Activated T-helper 17 cell treated with anti-CD3 and anti-CD28 coated beads, Interleukin-2, amount 50 U/mL, for 72 hours (primary cell): Measurements from ENCODE around the gene CRYZ. TPM values are rescaled to one million over a fixed set of nuclear protein-coding genes. Genes with fewer than 3 reads are reported as not detected.
A peak's percentile ranks its signal among the peaks of the same experiment; 100 is the strongest.

Experiments
- ATAC-seq: fragments of 150-1000 bp; cut with Tn5 transposase; replicated peaks from 2 replicates; pipeline ENCODE4 v1.10.0; 2021; ENCODE audit warnings: mild to moderate bottlenecking, moderate library complexity
- H3K27ac Mint-ChIP-seq: one replicate; pipeline ENCODE4 v1.8.0; 2022; ENCODE audit warnings: mixed read lengths
- H3K27me3 Mint-ChIP-seq: one replicate; pipeline ENCODE4 v1.8.0; 2022; ENCODE audit warnings: mixed read lengths
- H3K36me3 Mint-ChIP-seq: one replicate; pipeline ENCODE4 v1.8.0; 2022; ENCODE audit warnings: low read depth, mild to moderate bottlenecking, mixed read lengths
- H3K4me1 Mint-ChIP-seq: one replicate; pipeline ENCODE4 v1.8.0; 2022; ENCODE audit warnings: mixed read lengths
- H3K4me3 Mint-ChIP-seq: one replicate; pipeline ENCODE4 v1.8.0; 2022; ENCODE audit warnings: mild to moderate bottlenecking, mixed read lengths
- H3K9me3 Mint-ChIP-seq: one replicate; pipeline ENCODE4 v1.8.0; 2022; ENCODE audit warnings: mixed read lengths
- total RNA-seq, 2 donors: library from RNA; stranded (reverse); gene quantifications; one replicate each; pipeline ENCODE4 v1.2.3, GENCODE V29; 2022

The CRYZ gene
- total RNA-seq, 2 donors from 2014 or later = 47.7 to 56.5 TPM

DNA sequence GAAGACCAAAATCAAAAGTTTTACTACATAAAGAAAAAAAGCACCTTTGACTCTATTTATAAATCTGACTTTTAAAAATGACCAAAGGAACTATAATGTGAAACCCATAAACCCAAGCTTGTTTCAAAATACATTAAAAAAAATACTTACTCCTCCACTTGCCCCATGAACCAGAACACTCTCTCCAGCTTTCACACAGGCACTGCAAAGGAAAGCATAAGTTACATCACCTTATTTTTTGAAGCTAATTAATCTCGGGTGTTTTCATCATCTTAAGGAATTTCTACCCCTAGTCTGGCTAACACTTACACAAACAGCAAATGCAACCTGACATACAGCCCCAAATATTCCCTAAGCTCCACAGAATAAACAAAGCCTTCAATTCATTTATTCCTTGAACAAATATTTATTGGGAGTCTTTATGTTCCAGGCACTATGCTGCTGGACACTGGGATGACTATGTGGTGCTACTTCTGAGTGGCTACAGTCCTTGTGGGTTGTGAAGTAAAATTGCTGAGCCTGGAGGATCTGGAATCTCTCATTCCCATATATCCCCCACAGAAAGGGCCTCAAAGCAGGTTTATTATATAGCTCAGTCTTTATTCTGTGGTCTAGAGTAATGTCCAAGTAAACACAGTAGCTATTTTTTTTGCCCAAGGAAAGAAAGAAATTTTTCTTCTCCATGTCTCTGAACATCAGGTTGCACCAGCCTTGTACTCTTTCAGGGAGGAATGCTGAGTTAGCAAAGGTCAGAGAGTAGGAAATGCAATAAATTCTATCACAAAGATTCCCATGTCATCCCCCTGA is 18.2 kb downstream of the CRYZ start:
- H3K4me3 Mint-ChIP-seq = no peak overlapping the region
- H3K27ac Mint-ChIP-seq = no peak overlapping the region
- H3K9me3 Mint-ChIP-seq = no peaks in the 10 kb centered on the region
- H3K36me3 Mint-ChIP-seq = peaks cover 42% of the 10 kb centered on the region
- H3K27me3 Mint-ChIP-seq = no peaks in the 10 kb centered on the region
- no peaks in the 10 kb centered on the region for H3K4me1 Mint-ChIP-seq
- ATAC-seq = no peak

DNA sequence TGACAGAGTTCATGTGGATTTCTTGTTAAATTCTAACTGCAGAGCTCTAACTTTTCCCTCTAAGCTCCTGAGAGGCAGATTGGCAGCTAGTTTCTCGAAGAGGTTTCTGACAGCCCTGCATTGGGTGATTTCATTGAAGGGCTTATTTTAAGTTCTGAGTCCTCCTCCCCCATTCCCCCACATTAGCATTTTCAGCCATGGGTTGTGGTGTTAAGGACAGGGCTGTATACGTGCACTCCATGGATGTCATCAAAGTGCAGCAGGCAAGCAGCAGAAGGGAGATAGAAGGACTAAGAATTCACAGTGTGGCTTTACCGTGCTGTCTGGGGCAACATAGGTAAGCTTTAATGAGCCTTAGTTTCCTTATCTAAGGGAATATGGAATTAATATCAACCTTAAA is 19.0 kb downstream of the CRYZ start:
- Mint-ChIP-seq H3K4me1 (no peaks in the 10 kb centered on the region), H3K27ac (no peak overlapping the region), H3K9me3 (no peaks in the 10 kb centered on the region), H3K36me3 (peaks cover 50% of the 10 kb centered on the region), H3K27me3 (no peaks in the 10 kb centered on the region), H3K4me3 (no peak overlapping the region)
- ATAC-seq = no peak

DNA sequence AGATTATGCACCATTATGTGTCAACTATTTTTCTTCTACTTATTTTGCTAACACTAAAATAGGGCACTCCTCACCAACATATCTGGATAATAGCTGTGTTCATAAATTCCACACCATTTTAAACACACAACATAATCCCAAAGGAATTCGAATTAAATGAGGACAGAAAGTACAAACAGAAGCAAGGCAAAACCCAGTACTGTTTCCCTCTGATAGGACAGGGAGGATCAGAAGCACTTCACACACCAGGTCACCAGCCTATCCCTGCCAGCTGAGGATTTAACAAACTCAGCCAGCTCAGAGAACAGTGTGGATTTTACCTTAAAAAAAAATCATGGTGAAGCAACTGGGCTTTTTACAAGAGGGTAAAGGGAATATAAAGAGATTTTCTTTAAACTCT is 20.0 kb downstream of the CRYZ start:
- Mint-ChIP-seq H3K36me3 (peaks cover 60% of the 10 kb centered on the region), H3K27ac (no peak overlapping the region), H3K4me1 (peaks cover 1% of the 10 kb centered on the region), H3K4me3 (no peak overlapping the region), H3K27me3 (no peaks in the 10 kb centered on the region), H3K9me3 (no peaks in the 10 kb centered on the region)
- ATAC-seq = no peak

DNA sequence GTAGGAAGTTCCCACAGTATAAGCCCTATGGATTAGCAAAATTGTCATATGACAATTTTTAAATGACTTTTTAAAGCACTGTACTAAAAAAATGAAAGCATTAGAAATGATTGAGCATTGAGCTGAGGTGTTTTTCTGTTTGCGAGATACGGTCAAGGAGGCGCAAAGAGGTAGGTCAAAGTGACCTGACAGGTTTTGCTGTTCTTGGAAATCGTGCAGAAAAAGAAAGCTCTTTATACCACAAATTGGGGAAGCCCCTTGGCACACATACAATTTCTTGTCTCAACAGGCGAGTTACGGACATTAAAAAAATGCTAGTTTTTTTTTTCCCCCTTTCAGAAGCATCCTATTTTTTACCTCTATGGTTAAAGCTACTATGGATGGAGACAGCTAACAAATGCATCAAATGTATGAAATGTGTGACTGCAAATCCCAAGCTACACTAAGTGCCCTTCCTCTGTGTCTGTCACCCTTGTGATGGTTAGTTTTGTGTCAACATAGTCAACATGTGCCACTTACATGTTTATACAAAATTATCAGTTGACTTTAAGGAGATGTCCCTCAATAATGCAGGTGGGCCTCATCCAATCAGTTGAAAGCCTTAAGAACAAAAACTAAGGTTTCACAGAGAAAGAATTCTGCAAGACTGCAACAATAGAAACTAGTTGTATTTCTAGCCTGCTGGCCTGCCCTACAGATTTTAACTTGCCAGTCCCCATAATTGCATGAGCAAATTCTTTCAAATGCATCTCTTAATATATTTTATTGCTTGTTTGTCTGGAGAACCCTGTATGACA is 29.3 kb downstream of the CRYZ start:
- H3K9me3 Mint-ChIP-seq = no peaks in the 10 kb centered on the region
- no peak for ATAC-seq
- H3K27ac Mint-ChIP-seq = no peak overlapping the region
- peaks cover 70% of the 10 kb centered on the region for H3K36me3 Mint-ChIP-seq
- H3K4me3 Mint-ChIP-seq = no peak overlapping the region
- H3K4me1 Mint-ChIP-seq = peaks cover 4% of the 10 kb centered on the region
- no peaks in the 10 kb centered on the region for H3K27me3 Mint-ChIP-seq

DNA sequence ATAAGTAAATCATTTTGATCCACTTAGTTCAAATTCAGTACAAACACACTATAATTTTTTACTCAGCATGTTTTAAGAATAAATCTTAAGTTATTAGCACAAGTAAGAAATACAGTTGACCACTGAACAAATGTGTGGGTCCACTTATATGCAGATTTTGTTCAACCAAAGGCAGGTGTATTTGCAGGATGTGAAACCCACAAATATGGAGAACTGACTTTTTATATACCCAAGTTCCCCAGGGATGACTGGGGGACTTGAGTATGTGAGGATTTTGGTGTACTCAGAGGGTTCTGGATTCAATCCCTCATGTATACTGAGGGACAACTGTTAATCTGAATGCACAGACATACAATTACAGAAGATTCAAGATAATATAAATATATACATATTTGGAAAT is 33.5 kb downstream of the CRYZ start:
- Mint-ChIP-seq H3K9me3 (no peaks in the 10 kb centered on the region), H3K4me3 (no peak overlapping the region), H3K36me3 (peaks cover 29% of the 10 kb centered on the region), H3K27me3 (no peaks in the 10 kb centered on the region), H3K4me1 (no peaks in the 10 kb centered on the region), H3K27ac (no peak overlapping the region)
- ATAC-seq = no peak

DNA sequence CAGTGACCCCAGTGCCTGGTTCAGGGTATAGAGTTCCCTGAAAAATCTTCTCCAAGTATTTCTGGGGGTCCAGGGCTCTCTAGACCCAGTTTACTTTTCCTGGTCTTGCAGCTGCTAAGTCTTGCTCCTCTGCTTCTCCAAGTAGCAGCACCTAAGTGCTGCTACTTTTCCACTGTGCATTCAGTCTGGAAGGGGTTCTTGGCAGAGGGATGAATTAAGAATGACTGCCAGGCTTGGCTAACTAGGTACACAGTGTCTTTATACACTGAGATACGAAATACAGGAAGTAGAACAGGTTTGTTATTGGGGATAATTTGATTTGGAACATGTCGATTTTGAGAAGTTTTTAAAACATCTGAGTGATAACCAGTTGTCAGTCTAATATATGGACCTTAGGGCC is 35.0 kb downstream of the CRYZ start:
- ATAC-seq = no peak
- no peak overlapping the region for H3K27ac Mint-ChIP-seq
- H3K9me3 Mint-ChIP-seq = no peaks in the 10 kb centered on the region
- H3K27me3 Mint-ChIP-seq = no peaks in the 10 kb centered on the region
- peaks cover 14% of the 10 kb centered on the region for H3K36me3 Mint-ChIP-seq
- H3K4me1 Mint-ChIP-seq = no peaks in the 10 kb centered on the region
- no peak overlapping the region for H3K4me3 Mint-ChIP-seq

DNA sequence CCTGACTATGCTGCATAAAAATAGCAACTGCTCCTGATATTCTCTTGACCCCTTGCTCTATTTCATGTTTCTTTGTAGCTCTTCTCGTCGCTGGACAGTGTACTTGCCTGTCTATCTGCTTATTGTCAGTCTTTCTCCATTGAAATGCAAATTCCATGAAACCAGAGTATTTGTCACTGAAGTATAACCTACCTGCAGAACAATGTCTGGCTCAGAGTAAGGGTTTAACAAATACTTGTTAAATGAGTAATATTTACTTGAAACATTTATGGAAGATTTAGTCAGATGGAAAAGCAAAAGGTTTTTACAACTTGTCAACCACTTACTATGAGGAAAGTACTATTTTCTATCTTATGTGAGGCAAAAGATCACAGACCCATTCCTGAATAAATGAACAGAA is 39.4 kb downstream of the CRYZ start:
- Mint-ChIP-seq H3K36me3 (no peaks in the 10 kb centered on the region), H3K27me3 (no peaks in the 10 kb centered on the region), H3K9me3 (no peaks in the 10 kb centered on the region), H3K27ac (no peak overlapping the region), H3K4me3 (no peak overlapping the region), H3K4me1 (no peaks in the 10 kb centered on the region)
- no peak for ATAC-seq

DNA sequence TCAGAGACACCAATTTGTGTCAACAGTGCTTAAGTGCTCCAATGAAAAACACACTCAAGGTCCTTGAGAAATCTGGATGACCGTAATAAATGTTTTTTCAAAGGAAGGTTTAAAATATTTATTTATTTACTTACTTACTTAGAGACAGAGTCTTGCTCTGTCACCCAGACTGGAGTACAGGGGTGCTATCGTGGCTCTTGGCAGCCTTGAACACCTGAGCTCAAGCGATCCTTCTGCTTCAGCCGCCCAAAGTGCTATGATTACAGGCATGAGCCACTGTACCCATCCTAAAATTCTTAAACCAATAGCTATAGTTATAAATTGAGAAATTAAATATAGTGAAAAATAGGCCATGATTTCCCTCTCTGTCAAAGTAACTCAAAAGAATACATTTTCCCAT is 41.9 kb downstream of the CRYZ start:
- Mint-ChIP-seq H3K4me1 (no peaks in the 10 kb centered on the region), H3K27ac (no peak overlapping the region), H3K4me3 (no peak overlapping the region), H3K27me3 (no peaks in the 10 kb centered on the region), H3K36me3 (no peaks in the 10 kb centered on the region), H3K9me3 (no peaks in the 10 kb centered on the region)
- ATAC-seq = no peak

DNA sequence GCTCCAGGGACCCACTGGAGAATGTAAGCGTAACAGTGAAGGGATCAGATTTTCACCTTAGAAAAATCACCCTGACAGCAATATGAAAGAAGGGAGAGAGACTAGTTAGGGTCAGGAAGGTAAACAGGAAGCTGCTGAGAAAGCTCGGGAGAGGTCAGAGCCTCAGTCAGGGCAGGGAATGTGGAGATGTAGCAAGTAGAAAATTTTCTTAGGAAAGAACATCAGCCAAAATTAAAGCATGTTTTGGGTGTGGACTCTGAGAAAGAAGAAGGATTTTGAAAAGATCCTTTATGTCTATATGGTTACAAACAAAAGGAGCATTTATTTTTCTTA is 42.5 kb downstream of the CRYZ start:
- H3K4me1 Mint-ChIP-seq = no peaks in the 10 kb centered on the region
- no peaks in the 10 kb centered on the region for H3K9me3 Mint-ChIP-seq
- H3K27me3 Mint-ChIP-seq = no peaks in the 10 kb centered on the region
- ATAC-seq = no peak
- H3K27ac Mint-ChIP-seq = no peak overlapping the region
- H3K4me3 Mint-ChIP-seq = no peak overlapping the region
- H3K36me3 Mint-ChIP-seq = no peaks in the 10 kb centered on the region

DNA sequence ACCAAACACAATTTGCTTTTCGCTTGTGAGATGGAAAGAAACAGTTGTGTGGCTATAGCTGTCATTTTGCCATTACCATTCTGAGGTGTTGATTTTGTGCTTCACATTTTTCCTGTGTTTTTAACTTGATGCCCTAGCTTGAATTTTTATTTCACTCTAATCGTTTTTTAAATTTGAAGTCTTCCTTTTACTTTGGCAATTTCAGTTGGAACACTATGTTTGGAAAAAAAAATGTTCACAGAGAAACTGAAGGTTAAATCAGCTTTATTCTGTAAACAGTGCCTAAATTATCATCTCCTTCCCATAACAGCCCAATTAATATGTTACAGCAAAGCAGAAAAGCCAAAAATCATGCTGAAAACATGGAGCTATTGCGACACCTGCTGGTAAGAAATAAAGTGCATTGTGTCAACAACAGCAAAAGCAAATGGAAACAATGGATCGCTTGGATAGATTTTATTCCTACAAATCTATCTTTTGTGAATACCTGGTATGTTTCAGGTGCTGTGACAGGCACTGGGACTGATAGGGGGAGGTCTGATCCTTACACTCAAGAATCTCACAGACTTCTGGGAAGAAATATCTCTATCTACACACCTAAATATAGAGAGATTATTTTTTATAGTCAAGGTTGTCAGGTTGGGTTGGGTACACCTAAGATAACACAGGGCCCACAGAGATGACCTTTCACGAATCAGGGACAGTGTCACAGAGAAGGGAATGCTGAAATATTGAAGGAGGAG is 43.1 kb downstream of the CRYZ start:
- H3K36me3 Mint-ChIP-seq = no peaks in the 10 kb centered on the region
- no peak overlapping the region for H3K27ac Mint-ChIP-seq
- no peak overlapping the region for H3K4me3 Mint-ChIP-seq
- H3K4me1 Mint-ChIP-seq = no peaks in the 10 kb centered on the region
- no peaks in the 10 kb centered on the region for H3K27me3 Mint-ChIP-seq
- ATAC-seq = no peak
- no peaks in the 10 kb centered on the region for H3K9me3 Mint-ChIP-seq

DNA sequence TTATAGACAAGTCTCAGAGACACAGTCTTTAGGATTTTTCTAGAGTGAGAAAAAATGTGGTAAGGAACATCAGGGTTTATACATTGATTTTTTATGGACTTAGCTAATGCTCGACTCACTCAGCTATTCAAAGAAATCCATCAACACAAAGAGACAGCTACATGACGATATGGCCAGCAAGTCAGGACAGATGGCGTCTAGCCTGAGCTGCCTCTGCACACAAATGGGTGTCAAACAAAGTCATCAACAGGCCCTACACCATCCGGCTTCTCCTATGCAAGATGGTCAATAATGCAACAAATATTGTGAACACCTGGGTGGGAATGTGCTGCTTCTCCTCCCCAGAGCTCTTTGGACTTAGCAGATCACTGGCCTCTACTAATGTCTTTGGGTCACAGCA is 45.9 kb downstream of the CRYZ start:
- H3K27me3 Mint-ChIP-seq = peaks cover 3% of the 10 kb centered on the region
- H3K27ac Mint-ChIP-seq = no peak overlapping the region
- H3K4me3 Mint-ChIP-seq = no peak overlapping the region
- no peak for ATAC-seq
- no peaks in the 10 kb centered on the region for H3K4me1 Mint-ChIP-seq
- H3K36me3 Mint-ChIP-seq = no peaks in the 10 kb centered on the region
- H3K9me3 Mint-ChIP-seq = no peaks in the 10 kb centered on the region

DNA sequence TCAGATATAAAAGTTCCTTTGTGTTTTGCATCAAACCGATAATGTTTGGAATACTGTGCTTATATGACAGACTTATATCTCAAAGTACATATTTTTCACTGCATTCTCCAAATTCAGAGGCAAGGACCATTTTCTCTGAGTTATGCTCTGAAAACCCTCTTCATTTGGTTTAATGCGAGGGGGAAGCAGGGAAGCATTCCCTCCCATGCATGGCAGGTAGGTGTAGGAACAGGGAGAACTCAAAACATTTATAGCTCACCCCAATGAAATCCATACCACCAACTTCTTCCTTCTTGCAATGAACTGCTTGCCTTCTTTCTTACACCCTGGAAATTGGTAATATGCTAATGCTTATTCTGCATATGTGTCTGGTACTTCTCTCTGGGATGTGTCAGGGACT is 48.5 kb downstream of the CRYZ start:
- Mint-ChIP-seq H3K27ac (no peak overlapping the region), H3K27me3 (peaks cover 5% of the 10 kb centered on the region), H3K9me3 (peaks cover 2% of the 10 kb centered on the region), H3K36me3 (no peaks in the 10 kb centered on the region), H3K4me1 (no peaks in the 10 kb centered on the region), H3K4me3 (no peak overlapping the region)
- ATAC-seq = no peak

DNA sequence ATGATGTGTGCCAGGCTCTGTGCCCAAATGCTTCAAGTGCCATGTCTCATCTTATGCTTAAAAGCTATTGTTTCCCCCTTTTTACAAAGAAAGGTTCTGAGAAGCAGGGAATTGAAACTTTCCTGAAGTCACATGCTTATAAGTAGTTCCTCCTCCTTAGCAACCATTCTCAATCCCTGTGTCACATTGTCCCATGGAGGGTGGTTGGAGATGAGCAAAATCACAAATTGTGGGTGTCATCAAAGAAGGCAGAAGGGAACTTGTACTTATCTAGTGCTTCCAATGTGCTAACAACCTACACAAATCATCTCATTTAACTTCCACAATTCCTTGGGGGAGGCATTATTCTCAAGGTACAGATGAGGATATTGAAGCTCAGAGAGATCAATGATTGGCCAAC is 49.2 kb downstream of the CRYZ start:
- H3K27ac Mint-ChIP-seq = no peak overlapping the region
- no peaks in the 10 kb centered on the region for H3K4me1 Mint-ChIP-seq
- no peak overlapping the region for H3K4me3 Mint-ChIP-seq
- H3K36me3 Mint-ChIP-seq = no peaks in the 10 kb centered on the region
- peaks cover 11% of the 10 kb centered on the region for H3K27me3 Mint-ChIP-seq
- H3K9me3 Mint-ChIP-seq = peaks cover 6% of the 10 kb centered on the region
- ATAC-seq = no peak

DNA sequence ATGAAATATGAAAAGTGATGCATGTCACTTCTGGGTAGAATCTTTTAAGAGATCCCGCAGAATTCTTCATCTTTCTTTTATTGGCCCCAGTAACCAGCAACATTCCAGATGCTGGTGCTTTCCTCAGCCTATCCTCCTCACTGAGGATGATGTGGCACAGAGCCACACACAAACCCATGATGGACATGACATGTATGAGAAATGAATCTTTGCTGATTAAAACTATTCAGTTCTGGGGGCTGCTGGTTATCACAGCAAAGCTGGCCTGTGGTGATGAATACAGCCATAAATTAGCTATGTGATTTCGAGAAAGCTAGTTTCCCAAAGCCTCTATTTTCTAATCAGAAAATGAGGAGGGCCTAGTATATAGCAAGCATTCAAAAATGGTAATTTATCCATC is 51.0 kb downstream of the CRYZ start:
- peak; percentile 19 for ATAC-seq

DNA sequence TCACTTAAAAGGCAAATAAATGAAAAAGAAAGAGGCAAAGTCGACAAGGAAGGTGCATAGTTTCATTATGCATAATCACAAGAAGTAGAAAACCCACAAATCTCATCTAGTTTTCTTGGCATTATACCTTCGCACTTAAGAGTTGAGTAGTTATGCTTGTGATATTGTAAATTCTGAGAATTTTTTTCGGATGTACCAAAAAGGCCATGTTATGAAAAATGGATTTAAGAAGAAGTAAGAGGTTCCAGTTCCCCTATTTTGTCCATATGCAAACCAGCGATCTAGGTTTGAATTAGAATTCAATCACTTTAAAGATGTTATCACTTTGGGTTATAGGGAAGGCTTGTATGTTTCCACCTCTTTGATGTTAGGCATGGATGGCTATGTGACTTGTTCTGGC is 51.4 kb downstream of the CRYZ start:
- no peak overlapping the region for H3K4me3 Mint-ChIP-seq
- H3K4me1 Mint-ChIP-seq = no peaks in the 10 kb centered on the region
- peak; percentile 72 for ATAC-seq
- H3K27me3 Mint-ChIP-seq = peaks cover 19% of the 10 kb centered on the region
- peaks cover 6% of the 10 kb centered on the region for H3K9me3 Mint-ChIP-seq
- H3K36me3 Mint-ChIP-seq = no peaks in the 10 kb centered on the region
- no peak overlapping the region for H3K27ac Mint-ChIP-seq

More for the DNA sequence above, 51.0 kb downstream of the CRYZ start:
- Mint-ChIP-seq H3K9me3 (peaks cover 6% of the 10 kb centered on the region), H3K27me3 (peaks cover 18% of the 10 kb centered on the region), H3K4me1 (no peaks in the 10 kb centered on the region), H3K36me3 (no peaks in the 10 kb centered on the region), H3K4me3 (no peak overlapping the region), H3K27ac (no peak overlapping the region)
